Embryonic facial prominence (tissue), 1 donor: ENCODE data around the gene HTR2A.
"Not testable (repeated sequence)": the region's sequence is repeated elsewhere in the genome, so short reads cannot be mapped to it uniquely, and the experiment has no call there.

Source experiments
- DNase-seq: peaks from one replicate; pipeline ENCODE4 v3.0.0-alpha.2; 2016; ENCODE audit errors: extremely low spot score

HTR2A gene

GRCh38 chr13:46804921-46805320 is 91.9 kb downstream of the HTR2A start:
- not testable (repeated sequence) for DNase-seq

- no peak for DNase-seq
Measured at GRCh38 chr13:46804391-46804815, 92.5 kb downstream of the HTR2A start.

- DNase-seq = no peak
Measured at GRCh38 chr13:46803586-46803985, 93.3 kb downstream of the HTR2A start.

DNA sequence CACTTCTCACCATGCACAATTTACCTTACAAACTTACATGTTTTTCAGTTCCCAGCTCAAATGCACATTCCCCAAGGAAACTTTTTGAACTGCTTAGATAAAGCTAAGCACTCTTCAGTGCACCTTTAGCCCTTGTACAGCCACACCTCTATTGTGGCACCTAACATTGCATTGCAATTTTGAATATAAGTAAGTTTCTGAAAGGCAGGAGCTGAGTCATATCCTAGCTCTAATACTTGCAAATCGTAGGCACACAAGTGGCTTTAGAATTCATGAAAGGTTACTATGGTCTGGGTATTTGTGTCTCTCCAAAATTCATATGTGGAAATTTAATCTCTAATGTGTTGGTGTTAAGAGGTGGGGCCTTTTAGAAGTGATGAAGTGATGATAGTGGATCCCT is 95.0 kb downstream of the HTR2A start:
- no peak for DNase-seq

DNA sequence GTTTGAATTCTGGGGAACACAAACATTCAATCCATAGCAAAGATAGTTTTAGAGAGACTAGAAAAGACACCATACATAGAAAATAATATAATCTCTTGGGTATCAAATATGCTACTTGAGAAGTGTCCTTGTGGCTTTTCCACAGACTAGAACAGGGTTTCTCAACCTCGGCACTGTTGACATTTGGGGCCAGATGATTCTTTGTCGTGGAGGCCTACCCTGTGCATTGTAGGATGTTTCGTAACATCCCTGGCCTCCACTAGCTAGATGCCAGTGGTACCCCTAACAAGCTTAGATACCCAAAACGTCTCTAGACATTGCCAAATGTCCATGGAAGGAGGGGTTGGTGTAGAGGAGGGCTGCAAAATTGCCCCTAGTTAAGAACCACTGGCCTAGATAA is 97.7 kb downstream of the HTR2A start:
- no peak for DNase-seq

DNA sequence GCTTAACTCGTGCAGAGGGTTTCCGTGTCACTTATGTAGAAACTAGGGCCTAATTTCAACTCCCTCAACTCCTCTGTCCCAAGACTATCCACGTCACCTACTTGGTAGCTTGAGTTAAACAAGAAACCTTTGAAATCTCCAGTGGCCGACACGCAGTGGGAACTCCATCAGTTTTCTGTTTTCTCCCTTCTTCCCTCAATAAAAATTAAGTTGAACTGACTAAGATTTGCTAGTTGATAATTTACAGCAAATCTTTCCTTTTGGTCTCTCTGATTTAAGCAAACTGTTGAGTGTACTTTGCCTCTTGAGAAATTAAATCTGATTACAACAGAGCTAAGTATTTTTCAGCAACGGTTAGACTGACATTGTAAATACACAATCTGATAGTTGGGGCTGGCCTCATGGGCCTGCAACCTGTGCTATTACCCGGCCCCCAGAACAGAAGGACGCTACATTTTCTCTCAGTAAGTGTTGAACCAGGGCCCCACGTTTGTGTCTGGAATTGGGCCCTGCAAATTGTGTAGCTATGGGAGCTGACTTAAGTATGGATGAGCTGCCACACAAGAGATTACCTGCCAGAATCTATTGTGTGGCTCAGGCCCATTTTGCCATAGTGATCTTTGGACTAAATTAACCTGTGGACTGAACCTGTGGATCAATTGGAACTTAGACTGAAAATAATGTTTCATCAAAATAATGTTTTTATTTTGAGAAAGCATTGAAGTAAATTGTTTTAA is 99.2 kb downstream of the HTR2A start:
- DNase-seq = peak; percentile 13

DNA sequence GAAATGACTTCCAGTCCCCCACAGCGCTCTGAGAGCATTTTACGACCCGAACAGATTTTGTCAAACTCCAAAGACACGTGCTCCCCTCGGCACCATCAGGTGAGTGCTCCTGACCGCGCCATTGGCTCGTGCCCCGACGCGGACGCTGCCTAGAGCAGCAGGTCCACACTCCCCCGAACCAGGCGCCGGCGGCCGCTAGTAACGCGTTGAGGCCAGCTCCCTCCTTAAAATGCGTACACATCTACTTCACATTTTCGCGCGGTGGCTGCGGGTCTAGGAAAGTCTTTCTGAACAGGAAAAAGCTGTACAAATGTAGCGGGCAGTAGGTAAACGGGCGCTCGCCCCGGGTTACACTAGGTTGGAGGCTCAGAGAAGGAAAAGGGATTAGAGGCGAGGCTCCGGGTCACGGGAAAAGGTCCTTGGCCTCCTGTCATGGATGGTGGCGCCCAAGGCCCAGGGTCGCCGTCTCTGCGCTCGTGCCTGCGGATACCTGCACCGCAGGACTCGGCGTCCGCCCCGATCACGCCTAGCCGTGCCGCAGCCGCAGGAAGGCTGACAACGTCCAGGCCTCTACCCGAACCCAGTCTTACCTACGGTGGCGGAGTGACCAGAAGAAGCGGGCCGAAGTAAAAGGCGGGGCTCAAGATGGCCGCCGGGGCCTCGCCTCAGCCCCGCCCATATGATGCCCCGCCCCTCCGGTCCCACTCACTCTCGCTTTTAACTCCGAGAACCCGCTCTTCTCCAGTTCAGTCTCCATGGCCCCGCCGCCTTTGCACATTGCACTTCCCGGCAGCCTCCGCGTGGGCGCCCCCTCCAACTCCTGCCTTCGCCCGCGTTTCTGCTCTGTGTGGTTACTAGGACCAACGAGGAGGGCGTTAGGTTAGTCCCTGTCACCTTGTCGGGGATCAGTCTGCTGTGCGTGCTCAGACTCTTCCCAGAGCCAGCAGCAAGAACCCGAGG is 100.1 kb downstream of the HTR2A start, which contains the start of gene ESD:
TSS of gene ESD (minus strand) at position 647 of the 960 bp plus-strand sequence. CDS start 5,748 bp downstream, outside the sequence.
- DNase-seq = peak; percentile 92

- no peak for DNase-seq
Measured at GRCh38 chr13:46796129-46796514, 100.7 kb downstream of the HTR2A start.

GRCh38 chr13:46795321-46795720 is 101.5 kb downstream of the HTR2A start:
- DNase-seq = no peak

GRCh38 chr13:46783504-46783903 is 113.3 kb downstream of the HTR2A start:
- DNase-seq = no peak

- no peak for DNase-seq
Measured at GRCh38 chr13:46782691-46783090, 114.2 kb downstream of the HTR2A start.

- no peak for DNase-seq
Measured at GRCh38 chr13:46782066-46782465, 114.8 kb downstream of the HTR2A start.
